ENCODE results near the gene SNX24.

DNA sequence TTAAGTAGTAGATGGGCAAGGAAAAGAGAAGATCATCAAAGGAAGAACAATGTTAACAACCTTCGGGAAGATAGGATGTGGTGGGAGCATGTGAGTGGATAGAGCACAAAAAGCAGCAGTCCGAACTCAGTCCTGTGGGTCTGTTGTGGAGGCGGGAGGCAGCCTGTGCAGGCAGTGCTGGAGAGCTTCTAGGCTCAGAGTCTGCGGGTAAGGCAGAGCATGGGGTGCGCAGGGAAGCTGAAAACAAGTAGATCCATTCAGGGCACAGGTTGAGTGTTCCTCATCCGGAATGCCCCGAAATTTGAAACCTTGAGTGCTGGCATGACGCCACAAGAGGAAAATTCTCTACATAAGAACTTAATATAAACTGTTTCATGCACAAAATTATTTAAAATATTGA is 106.2 kb downstream of the SNX24 start:
- no peak for TF ChIP-seq EZH2 (IDR thresholded peaks at IDR 0.05; ENCODE audit: low read length, unreplicated experiment)
- TF ChIP-seq, protein P1, sequence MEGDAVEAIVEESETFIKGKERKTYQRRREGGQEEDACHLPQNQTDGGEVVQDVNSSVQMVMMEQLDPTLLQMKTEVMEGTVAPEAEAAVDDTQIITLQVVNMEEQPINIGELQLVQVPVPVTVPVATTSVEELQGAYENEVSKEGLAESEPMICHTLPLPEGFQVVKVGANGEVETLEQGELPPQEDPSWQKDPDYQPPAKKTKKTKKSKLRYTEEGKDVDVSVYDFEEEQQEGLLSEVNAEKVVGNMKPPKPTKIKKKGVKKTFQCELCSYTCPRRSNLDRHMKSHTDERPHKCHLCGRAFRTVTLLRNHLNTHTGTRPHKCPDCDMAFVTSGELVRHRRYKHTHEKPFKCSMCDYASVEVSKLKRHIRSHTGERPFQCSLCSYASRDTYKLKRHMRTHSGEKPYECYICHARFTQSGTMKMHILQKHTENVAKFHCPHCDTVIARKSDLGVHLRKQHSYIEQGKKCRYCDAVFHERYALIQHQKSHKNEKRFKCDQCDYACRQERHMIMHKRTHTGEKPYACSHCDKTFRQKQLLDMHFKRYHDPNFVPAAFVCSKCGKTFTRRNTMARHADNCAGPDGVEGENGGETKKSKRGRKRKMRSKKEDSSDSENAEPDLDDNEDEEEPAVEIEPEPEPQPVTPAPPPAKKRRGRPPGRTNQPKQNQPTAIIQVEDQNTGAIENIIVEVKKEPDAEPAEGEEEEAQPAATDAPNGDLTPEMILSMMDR (conservative IDR thresholded peaks at IDR 0.05; ENCODE audit: low read depth, low read length) = no peak
- TF ChIP-seq EZH2phosphoT487 (IDR thresholded peaks at IDR 0.05; ENCODE audit: borderline replicate concordance, low read length) = no peak

Data from PC-3 (cell line).